ENCODE results near the gene TLR9.
A peak's percentile ranks its signal among the peaks of the same experiment; 100 is the strongest.

Gene TLR9

GRCh38 chr3:52172262-52172757 lies 53.1 kb downstream of the TLR9 start:
- DNase-seq (ENCODE audit: low spot score), result peak; percentile 57

- no peak for DNase-seq (ENCODE audit: low spot score)
Observed at GRCh38 chr3:52171514-52172261, 53.8 kb downstream of the TLR9 start.

Measured in putamen (tissue), 1 donor.